ENCODE data around the gene PTK6. TPM values are rescaled to one million over a fixed set of nuclear protein-coding genes. Genes with fewer than 3 reads are reported as not detected.

Gene PTK6
- total RNA-seq, 2 donors from 2014 or later = 0.69 to 1.9 TPM

- no peak for ATAC-seq (replicated peaks)
- Mint-ChIP-seq H3K27ac (peak overlapping the region; percentile 63), H3K27me3 (peaks cover 5% of the 10 kb centered on the region)
These were observed 767 bp downstream of the PTK6 start for GRCh38 chr20:63536241-63536977.

GRCh38 chr20:63534831-63535651 lies 2.1 kb downstream of the PTK6 start:
- H3K27me3 Mint-ChIP-seq = peaks cover 5% of the 10 kb centered on the region
- H3K27ac Mint-ChIP-seq = no peak overlapping the region
- no peaks in the 10 kb centered on the region for H3K9me3 Mint-ChIP-seq
- H3K4me1 Mint-ChIP-seq = peaks cover 6% of the 10 kb centered on the region
- H3K36me3 Mint-ChIP-seq (ENCODE audit: low read depth) = no peaks in the 10 kb centered on the region
- no peak for ATAC-seq (replicated peaks)
- H3K4me3 Mint-ChIP-seq = no peak overlapping the region

More at GRCh38 chr20:63536241-63536977, 767 bp downstream of the PTK6 start:
- H3K4me3 Mint-ChIP-seq = peak overlapping the region; percentile 67
- H3K9me3 Mint-ChIP-seq = no peaks in the 10 kb centered on the region
- no peaks in the 10 kb centered on the region for H3K36me3 Mint-ChIP-seq (ENCODE audit: low read depth)
- peaks cover 6% of the 10 kb centered on the region for H3K4me1 Mint-ChIP-seq

- Mint-ChIP-seq H3K36me3 (ENCODE audit: low read depth) (no peaks in the 10 kb centered on the region), H3K27me3 (peaks cover 5% of the 10 kb centered on the region), H3K4me1 (peaks cover 6% of the 10 kb centered on the region), H3K27ac (no peak overlapping the region), H3K9me3 (no peaks in the 10 kb centered on the region), H3K4me3 (no peak overlapping the region)
- no peak for ATAC-seq (replicated peaks)
These were observed 2.7 kb downstream of the PTK6 start for GRCh38 chr20:63534427-63534830.

- Mint-ChIP-seq H3K4me1 (peaks cover 6% of the 10 kb centered on the region), H3K9me3 (no peaks in the 10 kb centered on the region)
These were observed 3.2 kb downstream of the PTK6 start for GRCh38 chr20:63533871-63534393.

GRCh38 chr20:63533388-63533787 lies 3.8 kb downstream of the PTK6 start:
- no peak for ATAC-seq (replicated peaks)
- Mint-ChIP-seq H3K4me1 (peaks cover 11% of the 10 kb centered on the region), H3K27ac (no peak overlapping the region), H3K4me3 (no peak overlapping the region), H3K36me3 (ENCODE audit: low read depth) (no peaks in the 10 kb centered on the region), H3K27me3 (peaks cover 8% of the 10 kb centered on the region), H3K9me3 (no peaks in the 10 kb centered on the region)

More at GRCh38 chr20:63533871-63534393, 3.2 kb downstream of the PTK6 start:
- no peak for ATAC-seq (replicated peaks)
- Mint-ChIP-seq H3K27ac (no peak overlapping the region), H3K4me3 (no peak overlapping the region), H3K36me3 (ENCODE audit: low read depth) (no peaks in the 10 kb centered on the region), H3K27me3 (peaks cover 5% of the 10 kb centered on the region)

GRCh38 chr20:63532449-63532971 lies 4.7 kb downstream of the PTK6 start:
- H3K4me3 Mint-ChIP-seq = no peak overlapping the region
- peaks cover 11% of the 10 kb centered on the region for H3K4me1 Mint-ChIP-seq
- ATAC-seq (replicated peaks) = no peak
- no peaks in the 10 kb centered on the region for H3K9me3 Mint-ChIP-seq
- H3K27me3 Mint-ChIP-seq = peaks cover 8% of the 10 kb centered on the region
- no peaks in the 10 kb centered on the region for H3K36me3 Mint-ChIP-seq (ENCODE audit: low read depth)
- no peak overlapping the region for H3K27ac Mint-ChIP-seq

- no peaks in the 10 kb centered on the region for H3K9me3 Mint-ChIP-seq
- H3K27ac Mint-ChIP-seq = no peak overlapping the region
- no peak for ATAC-seq (replicated peaks)
- H3K4me1 Mint-ChIP-seq = peaks cover 11% of the 10 kb centered on the region
- no peaks in the 10 kb centered on the region for H3K36me3 Mint-ChIP-seq (ENCODE audit: low read depth)
- H3K4me3 Mint-ChIP-seq = no peak overlapping the region
- H3K27me3 Mint-ChIP-seq = peaks cover 8% of the 10 kb centered on the region
These were observed 5.3 kb downstream of the PTK6 start for GRCh38 chr20:63531686-63532448.

- peaks cover 11% of the 10 kb centered on the region for H3K4me1 Mint-ChIP-seq
- H3K4me3 Mint-ChIP-seq = no peak overlapping the region
- no peak overlapping the region for H3K27ac Mint-ChIP-seq
- H3K27me3 Mint-ChIP-seq = peaks cover 8% of the 10 kb centered on the region
- no peak for ATAC-seq (replicated peaks)
- no peaks in the 10 kb centered on the region for H3K36me3 Mint-ChIP-seq (ENCODE audit: low read depth)
- H3K9me3 Mint-ChIP-seq = no peaks in the 10 kb centered on the region
These were observed 6.4 kb downstream of the PTK6 start for GRCh38 chr20:63530788-63531160.

GRCh38 chr20:63529861-63530787 lies 7.1 kb downstream of the PTK6 start:
- peaks cover 8% of the 10 kb centered on the region for H3K27me3 Mint-ChIP-seq
- H3K4me1 Mint-ChIP-seq = peaks cover 11% of the 10 kb centered on the region
- H3K36me3 Mint-ChIP-seq (ENCODE audit: low read depth) = no peaks in the 10 kb centered on the region
- no peaks in the 10 kb centered on the region for H3K9me3 Mint-ChIP-seq
- no peak overlapping the region for H3K4me3 Mint-ChIP-seq
- ATAC-seq (replicated peaks) = no peak
- no peak overlapping the region for H3K27ac Mint-ChIP-seq

GRCh38 chr20:63529180-63529860 lies 7.9 kb downstream of the PTK6 start:
- Mint-ChIP-seq H3K4me3 (no peak overlapping the region), H3K36me3 (ENCODE audit: low read depth) (no peaks in the 10 kb centered on the region), H3K27me3 (peaks cover 8% of the 10 kb centered on the region), H3K27ac (no peak overlapping the region), H3K9me3 (no peaks in the 10 kb centered on the region), H3K4me1 (peaks cover 11% of the 10 kb centered on the region)
- no peak for ATAC-seq (replicated peaks)

GRCh38 chr20:63527184-63527583 lies 10.0 kb downstream of the PTK6 start:
- Mint-ChIP-seq H3K4me3 (no peak overlapping the region), H3K36me3 (ENCODE audit: low read depth) (peaks cover 17% of the 10 kb centered on the region), H3K9me3 (no peaks in the 10 kb centered on the region), H3K27me3 (peaks cover 7% of the 10 kb centered on the region), H3K27ac (no peak overlapping the region), H3K4me1 (peaks cover 18% of the 10 kb centered on the region)
- ATAC-seq (replicated peaks) = no peak

GRCh38 chr20:63525971-63526370 lies 11.2 kb downstream of the PTK6 start:
- no peak overlapping the region for H3K27ac Mint-ChIP-seq

GRCh38 chr20:63525185-63525584 lies 12.0 kb downstream of the PTK6 start:
- no peaks in the 10 kb centered on the region for H3K9me3 Mint-ChIP-seq
- ATAC-seq (replicated peaks) = no peak
- H3K4me3 Mint-ChIP-seq = no peak overlapping the region
- H3K36me3 Mint-ChIP-seq (ENCODE audit: low read depth) = peaks cover 20% of the 10 kb centered on the region
- no peak overlapping the region for H3K27ac Mint-ChIP-seq
- H3K27me3 Mint-ChIP-seq = peaks cover 3% of the 10 kb centered on the region
- H3K4me1 Mint-ChIP-seq = peaks cover 14% of the 10 kb centered on the region

More at GRCh38 chr20:63525971-63526370, 11.2 kb downstream of the PTK6 start:
- peaks cover 3% of the 10 kb centered on the region for H3K27me3 Mint-ChIP-seq
- peaks cover 20% of the 10 kb centered on the region for H3K36me3 Mint-ChIP-seq (ENCODE audit: low read depth)
- H3K9me3 Mint-ChIP-seq = no peaks in the 10 kb centered on the region
- H3K4me1 Mint-ChIP-seq = peaks cover 14% of the 10 kb centered on the region
- no peak overlapping the region for H3K4me3 Mint-ChIP-seq
- ATAC-seq (replicated peaks) = no peak

Data from activated T-helper 17 cell treated with anti-CD3 and anti-CD28 coated beads, Interleukin-2, amount 50 U/mL, for 72 hours (primary cell).